B cell (primary cell): ENCODE data around the gene MKS1.

Experiments used
- CTCF ChIP-seq: fragments of 200-600 bp; IDR thresholded peaks from one replicate; pipeline ENCODE4 v1.8.0; 2022; ENCODE audit warnings: antibody characterized with exemption, mild to moderate bottlenecking
- EZH2 ChIP-seq: IDR thresholded peaks from 2 replicates; pipeline ENCODE4 v1.6.1; 2012; ENCODE audit warnings: borderline replicate concordance, low read depth, mild to moderate bottlenecking, moderate library complexity, low read length; ENCODE audit not compliant: insufficient read depth, poor library complexity, severe bottlenecking

- TF ChIP-seq CTCF (no peak), EZH2 (no peak)
Observed at GRCh38 chr17:58195518-58196123, 23.4 kb downstream of the MKS1 start.
